A549 (cell line): ENCODE results near the gene SLC6A16. TPM values are rescaled to one million over a fixed set of nuclear protein-coding genes. Genes with fewer than 3 reads are reported as not detected.

ENCODE experiments used
- ATAC-seq, 2 experiments: fragments of 200-7000 bp in 1 of 2; fragments of >200 bp in 1 of 2; cut with Nextera tagmentation in 1 of 2; cut with Tn5 transposase in 1 of 2; 3 replicates each; pipeline versions ENCODE4 v1.8.0 to v1.9.1; 2018 to 2020; ENCODE audit warnings: mild to moderate bottlenecking in 1 of 2, moderate library complexity in 1 of 2
- CTCF ChIA-PET: fragments of 300-600 bp; sonication (Branson Sonifier 250); formaldehyde crosslinking; extraction: SDS; loops from one replicate; lab custom pipeline; 2021; ENCODE audit warnings: antibody characterized with exemption, inconsistent platforms; lab: Yijun Ruan, JAX
- POLR2A ChIA-PET: fragments of 350-600 bp; formaldehyde crosslinking; extraction: SDS; loops from one replicate; lab custom pipeline; 2021; ENCODE audit warnings: antibody characterized with exemption, inconsistent platforms; lab: Yijun Ruan, JAX
- DNase-seq, 2 experiments: peaks; one replicate each; pipeline versions ENCODE4 v3.0.0 to v3.0.0-alpha.2; 2011 to 2016; ENCODE audit warnings: low read depth in 1 of 2, low spot score in 1 of 2
- FAIRE-seq: peaks from 2 replicates; lab custom pipeline; 2011; peaks lifted over from hg19 to GRCh38; lab: Jason Lieb, UNC
- H3K27ac ChIP-seq, 2 experiments: fragments of >200 bp; sonication (Bioruptor Twin); formaldehyde crosslinking; 3 replicates each; pipeline ENCODE4 v1.5.1; 2016 to 2017
- H3K4me1 ChIP-seq: fragments of >200 bp; sonication (Bioruptor Twin); formaldehyde crosslinking; 3 replicates; pipeline ENCODE4 v1.6.1; 2016
- H3K4me2 ChIP-seq: fragments of >200 bp; sonication (Bioruptor Twin); formaldehyde crosslinking; 3 replicates; pipeline ENCODE4 v1.6.1; 2016
- H3K4me3 ChIP-seq: fragments of >200 bp; sonication (Bioruptor Twin); formaldehyde crosslinking; 3 replicates; pipeline ENCODE4 v1.5.1; 2016
- H3K9me3 ChIP-seq: fragments of >200 bp; sonication (Bioruptor Twin); formaldehyde crosslinking; 3 replicates; pipeline ENCODE4 v1.6.1; 2016
- CBX2 ChIP-seq: fragments of 200-600 bp; sonication (generic); IDR thresholded peaks from 2 replicates; pipeline ENCODE4 v1.6.1; 2016; ENCODE audit warnings: low read depth, mild to moderate bottlenecking, borderline replicate concordance
- CEBPB ChIP-seq, 2 experiments: fragments of >200 bp in 1 of 2; sonication (Bioruptor Twin) in 1 of 2; formaldehyde crosslinking in 1 of 2; IDR thresholded peaks; 2 replicates each; pipeline ENCODE4 v1.6.1; 2012 to 2016
- CHD2 ChIP-seq: fragments of 150-350 bp; IDR thresholded peaks from 2 replicates; pipeline ENCODE4 v1.6.1; 2014; ENCODE audit warnings: low read length; ENCODE audit not compliant: partially characterized antibody
- CTCF ChIP-seq: fragments of >200 bp; sonication (Bioruptor Twin); formaldehyde crosslinking; IDR thresholded peaks from 3 replicates; pipeline ENCODE4 v1.5.1; 2016
- EHMT2 ChIP-seq: fragments of 200-600 bp; sonication (generic); IDR thresholded peaks from 2 replicates; pipeline ENCODE4 v1.6.1; 2016; ENCODE audit warnings: antibody characterized with exemption, low read depth, mild to moderate bottlenecking, moderate library complexity
- ESRRA ChIP-seq: fragments of 150-350 bp; IDR thresholded peaks from 2 replicates; pipeline ENCODE4 v1.6.1; 2014; ENCODE audit warnings: mild to moderate bottlenecking, low read length, borderline replicate concordance
- FOSL2 ChIP-seq, 2 experiments: fragments of 450-650 bp in 1 of 2; fragments of >200 bp in 1 of 2; sonication (Bioruptor Twin) in 1 of 2; formaldehyde crosslinking; IDR thresholded peaks; 2 replicates each; pipeline versions ENCODE4 v1.5.0 to v1.6.1; 2016 to 2020; ENCODE audit warnings: mild to moderate bottlenecking in 1 of 2, moderate library complexity in 1 of 2
- HOXA7 ChIP-seq: fragments of 250-450 bp; sonication (Bioruptor Pico); IDR thresholded peaks from 2 replicates; pipeline ENCODE4 v1.5.0; 2020; ENCODE audit warnings: mild to moderate bottlenecking, moderate library complexity
- JUNB ChIP-seq: fragments of >200 bp; sonication (Bioruptor Twin); formaldehyde crosslinking; IDR thresholded peaks from 2 replicates; pipeline ENCODE4 v1.6.1; 2016
- NR3C1 ChIP-seq: fragments of >200 bp; sonication (Bioruptor Twin); formaldehyde crosslinking; IDR thresholded peaks from 3 replicates; pipeline ENCODE4 v1.6.1; 2017
- PHF8 ChIP-seq: fragments of 200-600 bp; sonication (generic); IDR thresholded peaks from 2 replicates; pipeline ENCODE4 v1.6.1; 2016; ENCODE audit warnings: low read depth, mild to moderate bottlenecking, antibody characterized with exemption, moderate library complexity, borderline replicate concordance
- RFX5 ChIP-seq: fragments of 450-650 bp; IDR thresholded peaks from 2 replicates; pipeline ENCODE4 v1.7.1; 2014; ENCODE audit warnings: antibody characterized with exemption, mild to moderate bottlenecking, moderate library complexity
- SREBF2 ChIP-seq: fragments of 450-650 bp; IDR thresholded peaks from 2 replicates; pipeline ENCODE4 v1.6.1; 2014; ENCODE audit warnings: mild to moderate bottlenecking, moderate library complexity
- ZC3H11A ChIP-seq: fragments of 450-650 bp; IDR thresholded peaks from 2 replicates; pipeline ENCODE4 v1.6.1; 2014; ENCODE audit warnings: antibody characterized with exemption, mild to moderate bottlenecking
- WGBS: methylation state at CpG from one replicate; pipeline ENCODE4 v1.1.6; 2017; ENCODE audit errors: missing lambda C conversion rate; 5-methylcytosine and 5-hydroxymethylcytosine counted together
- polyA plus RNA-seq, 4 experiments: library from polyadenylated mRNA; depleted of rRNA in 3 of 4; stranded (reverse); fragments of >200 nt; fragmentation: RNase III in 1 of 4; extraction: RNeasy Plus Mini Kit Qiagen cat#74134 plus additional on column Dnase treatment in 1 of 4; gene quantifications; 2 replicates in 3 of 4; 3 replicates in 1 of 4; pipeline ENCODE4 v1.2.3, GENCODE V29; 2011 to 2017
- TF ChIP-seq, protein P1 (sequence below): fragments of 250-450 bp; sonication (Bioruptor Pico); IDR thresholded peaks from 2 replicates; pipeline ENCODE4 v1.5.0; 2021; ENCODE audit warnings: mild to moderate bottlenecking, moderate library complexity, borderline replicate concordance
- TF ChIP-seq, protein P2 (sequence below): fragments of 250-450 bp; sonication (Bioruptor Pico); IDR thresholded peaks from 2 replicates; pipeline ENCODE4 v1.5.0; 2020; ENCODE audit warnings: low read depth, mild to moderate bottlenecking, moderate library complexity
- TF ChIP-seq, protein P3 (sequence below): fragments of 450-650 bp; IDR thresholded peaks from 2 replicates; pipeline ENCODE4 v1.6.1; 2014; ENCODE audit warnings: antibody characterized with exemption

The SLC6A16 gene
- polyA plus RNA-seq, 2 of the 4 experiments (the other 2 are of a cell fraction): 3.2 to 5.9 TPM

- Histone ChIP-seq H3K27ac (peak overlapping the region in 1 of 2 experiments; percentile 45; a peak in 1 of 6 replicates), H3K4me3 (no peak overlapping the region), H3K4me1 (peaks cover 4% of the 10 kb centered on the region; the same call in 2 of the 3 replicates), H3K9me3 (peaks cover 12% of the 10 kb centered on the region; the same call in 2 of the 3 replicates), H3K4me2 (no peak overlapping the region)
- TF ChIP-seq CTCF (no peak), HOXA7 (no peak), CEBPB (IDR thresholded peaks at IDR 0.05) (no peak), FOSL2 (IDR thresholded peaks at IDR 0.05) (peak; percentile 35; the same call in 1 of the 2 replicates), FOSL2 (CRISPR knock-in tag; IDR thresholded peaks at IDR 0.05) (peak; percentile 66)
- TF ChIP-seq, protein P1, sequence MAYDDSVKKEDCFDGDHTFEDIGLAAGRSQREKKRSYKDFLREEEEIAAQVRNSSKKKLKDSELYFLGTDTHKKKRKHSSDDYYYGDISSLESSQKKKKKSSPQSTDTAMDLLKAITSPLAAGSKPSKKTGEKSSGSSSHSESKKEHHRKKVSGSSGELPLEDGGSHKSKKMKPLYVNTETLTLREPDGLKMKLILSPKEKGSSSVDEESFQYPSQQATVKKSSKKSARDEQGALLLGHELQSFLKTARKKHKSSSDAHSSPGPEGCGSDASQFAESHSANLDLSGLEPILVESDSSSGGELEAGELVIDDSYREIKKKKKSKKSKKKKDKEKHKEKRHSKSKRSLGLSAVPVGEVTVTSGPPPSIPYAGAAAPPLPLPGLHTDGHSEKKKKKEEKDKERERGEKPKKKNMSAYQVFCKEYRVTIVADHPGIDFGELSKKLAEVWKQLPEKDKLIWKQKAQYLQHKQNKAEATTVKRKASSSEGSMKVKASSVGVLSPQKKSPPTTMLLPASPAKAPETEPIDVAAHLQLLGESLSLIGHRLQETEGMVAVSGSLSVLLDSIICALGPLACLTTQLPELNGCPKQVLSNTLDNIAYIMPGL (CRISPR knock-in tag): no peak
- CTCF ChIA-PET: interaction anchor here (0.6 to 3.4 kb wide), 6 partner anchors 8 to 199 kb away, joined by 3 to 12 read pairs (median 4); no protein-coding TSS in a partner anchor
- POLR2A ChIA-PET: interaction anchor here (0.6 kb wide), 1 partner anchor 90 kb away, joined by 4 read pairs; the partner anchor contains the start of gene TEAD2
- FAIRE-seq (no peak), ATAC-seq (peak in 1 of 2 experiments; percentile 34; a peak in 1 of 6 replicates), DNase-seq (peak in 1 of 2 experiments; percentile 44)
- 86% methylated on average over 4 of the region's 4 CpGs for WGBS
Measured at GRCh38 chr19:49272204-49272603, 52.8 kb downstream of the SLC6A16 start.

DNA sequence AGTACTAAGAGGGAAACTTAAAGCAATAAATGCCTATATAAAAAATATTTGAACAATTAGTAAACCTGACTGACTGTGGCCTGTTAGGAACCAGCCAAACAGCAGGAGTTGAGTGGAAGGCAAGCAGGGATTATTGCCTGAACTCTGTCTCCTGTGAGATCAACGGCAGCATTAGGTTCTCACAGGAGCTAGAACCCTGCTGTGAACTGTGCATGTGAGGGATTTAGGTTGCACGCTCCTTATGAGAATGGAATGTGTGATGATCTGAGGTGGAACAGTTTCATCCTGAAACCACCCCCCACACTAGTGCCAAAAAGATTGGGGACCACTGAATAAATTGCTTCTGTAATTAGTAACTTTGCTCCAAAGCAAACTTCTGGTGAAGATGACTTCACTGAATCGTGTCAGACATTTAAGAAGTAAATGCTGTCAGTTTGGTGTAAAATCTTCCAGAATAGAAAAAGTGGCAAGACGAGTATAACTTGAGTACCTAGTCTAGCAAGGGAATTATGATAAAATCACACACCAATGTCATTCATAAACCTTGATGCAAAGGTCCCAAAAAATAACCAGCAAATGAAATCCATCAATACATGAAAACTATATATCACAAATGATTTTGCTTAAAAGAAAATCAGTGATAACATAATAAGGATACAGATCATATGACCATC, 53.8 kb downstream of the SLC6A16 start:
- no peak overlapping the region for H3K27ac ChIP-seq
- no peak overlapping the region for H3K4me3 ChIP-seq
- no peak overlapping the region for H3K4me2 ChIP-seq
- POLR2A ChIA-PET: no interaction called here
- peaks cover 4% of the 10 kb centered on the region; the same call in 2 of the 3 replicates for H3K4me1 ChIP-seq
- ATAC-seq (no peak), FAIRE-seq (peak; percentile 28), DNase-seq (no peak)
- CTCF ChIA-PET: interaction anchor here (0.9 to 2.2 kb wide), 2 partner anchors 30 to 162 kb away, joined by 3 to 6 read pairs; no protein-coding TSS in a partner anchor
- H3K9me3 ChIP-seq: peaks cover 19% of the 10 kb centered on the region; the same call in 2 of the 3 replicates
- TF ChIP-seq CHD2 (no peak), ESRRA (no peak), ZC3H11A (no peak), EHMT2 (no peak), CBX2 (no peak), PHF8 (no peak), NR3C1 (no peak), SREBF2 (no peak), JUNB (no peak), RFX5 (no peak)
- TF ChIP-seq, protein P1 (CRISPR knock-in tag): no peak
- TF ChIP-seq, protein P2, sequence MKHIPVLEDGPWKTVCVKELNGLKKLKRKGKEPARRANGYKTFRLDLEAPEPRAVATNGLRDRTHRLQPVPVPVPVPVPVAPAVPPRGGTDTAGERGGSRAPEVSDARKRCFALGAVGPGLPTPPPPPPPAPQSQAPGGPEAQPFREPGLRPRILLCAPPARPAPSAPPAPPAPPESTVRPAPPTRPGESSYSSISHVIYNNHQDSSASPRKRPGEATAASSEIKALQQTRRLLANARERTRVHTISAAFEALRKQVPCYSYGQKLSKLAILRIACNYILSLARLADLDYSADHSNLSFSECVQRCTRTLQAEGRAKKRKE (CRISPR knock-in tag): no peak
- TF ChIP-seq, protein P3, sequence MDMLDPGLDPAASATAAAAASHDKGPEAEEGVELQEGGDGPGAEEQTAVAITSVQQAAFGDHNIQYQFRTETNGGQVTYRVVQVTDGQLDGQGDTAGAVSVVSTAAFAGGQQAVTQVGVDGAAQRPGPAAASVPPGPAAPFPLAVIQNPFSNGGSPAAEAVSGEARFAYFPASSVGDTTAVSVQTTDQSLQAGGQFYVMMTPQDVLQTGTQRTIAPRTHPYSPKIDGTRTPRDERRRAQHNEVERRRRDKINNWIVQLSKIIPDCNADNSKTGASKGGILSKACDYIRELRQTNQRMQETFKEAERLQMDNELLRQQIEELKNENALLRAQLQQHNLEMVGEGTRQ: no peak
- WGBS: 41% methylated on average over 4 of the region's 4 CpGs
